HG03175 (cell line): ENCODE data around the gene CASKIN1.
"Not testable (repeated sequence)": the region's sequence is repeated elsewhere in the genome, so short reads cannot be mapped to it uniquely, and the experiment has no call there.

Experiments used
- ATAC-seq: cut with Tn5 transposase; IDR thresholded peaks from one replicate; pipeline ENCODE4 v1.9.1; 2021; ENCODE audit warnings: mild to moderate bottlenecking, moderate library complexity; ENCODE audit not compliant: unreplicated experiment

The CASKIN1 gene

GRCh38 chr16:2196162-2196980, at the start of gene CASKIN1:
Gene CASKIN1, minus strand, starts transcription at chr16:2196605. Its CDS starts 173 bp downstream, at chr16:2196432.
- no peak for ATAC-seq

GRCh38 chr16:2244926-2245795, 48.8 kb upstream of the CASKIN1 start:
- ATAC-seq, result no peak

- ATAC-seq, result no peak
Observed at GRCh38 chr16:2244301-2244700, 47.9 kb upstream of the CASKIN1 start.

- no peak for ATAC-seq
Observed at GRCh38 chr16:2243781-2244180, 47.4 kb upstream of the CASKIN1 start.

- ATAC-seq, result no peak
Observed at GRCh38 chr16:2243031-2243528, 46.7 kb upstream of the CASKIN1 start.

GRCh38 chr16:2242598-2242997, 46.2 kb upstream of the CASKIN1 start:
- no peak for ATAC-seq

- not testable (repeated sequence) for ATAC-seq
Observed at GRCh38 chr16:2240331-2240730, 43.9 kb upstream of the CASKIN1 start.

- no peak for ATAC-seq
Observed at GRCh38 chr16:2238838-2239675, 42.7 kb upstream of the CASKIN1 start.

- ATAC-seq, result no peak
Observed at GRCh38 chr16:2238150-2238837, 41.9 kb upstream of the CASKIN1 start.

GRCh38 chr16:2237493-2238149, 41.2 kb upstream of the CASKIN1 start:
- no peak for ATAC-seq

- ATAC-seq, result no peak
Observed at GRCh38 chr16:2237102-2237482, 40.7 kb upstream of the CASKIN1 start.

GRCh38 chr16:2236337-2237101, 40.1 kb upstream of the CASKIN1 start, which contains the start of gene DNASE1L2:
Gene DNASE1L2, plus strand, starts transcription at chr16:2236444. Its CDS starts 373 bp downstream, at chr16:2236817.
- ATAC-seq, result no peak

- ATAC-seq, result no peak
Observed at GRCh38 chr16:2235695-2236336, 39.4 kb upstream of the CASKIN1 start.

- ATAC-seq, result no peak
Observed at GRCh38 chr16:2235234-2235651, 38.8 kb upstream of the CASKIN1 start.

- ATAC-seq, result no peak
Observed at GRCh38 chr16:2234813-2235170, 38.4 kb upstream of the CASKIN1 start.

- no peak for ATAC-seq
Observed at GRCh38 chr16:2233872-2234812, 37.7 kb upstream of the CASKIN1 start.

- no peak for ATAC-seq
Observed at GRCh38 chr16:2233046-2233775, 36.8 kb upstream of the CASKIN1 start.
